Uterus (tissue), 4 donors: Measurements from ENCODE around the gene CHGA. TPM values are rescaled to one million over a fixed set of nuclear protein-coding genes. Genes with fewer than 3 reads are reported as not detected.

Source experiments
- DNase-seq, 2 donors: peaks; one replicate each; pipeline ENCODE4 v3.0.0-alpha.2; 2019 to 2020
- H3K27ac ChIP-seq, 2 donors: fragments of 200-600 bp; sonication (generic); 1 replicate in 1 of 2; 2 replicates in 1 of 2; pipeline ENCODE4 v1.5.1; 2016 to 2018
- H3K27me3 ChIP-seq, 2 donors: fragments of 200-600 bp; sonication (generic); one replicate each; pipeline ENCODE4 v1.5.1; 2018 to 2019; ENCODE audit warnings: control low read depth in 1 of 2
- H3K36me3 ChIP-seq, 2 donors: fragments of 200-600 bp; sonication (generic); one replicate each; pipeline ENCODE4 v1.5.1; 2019; ENCODE audit warnings: control low read depth in 1 of 2
- H3K4me1 ChIP-seq, 2 donors: fragments of 200-600 bp; sonication (generic); one replicate each; pipeline ENCODE4 v1.5.1; 2018 to 2019; ENCODE audit warnings: control low read depth in 1 of 2
- H3K4me3 ChIP-seq, 2 donors: fragments of 200-600 bp; sonication (generic); 1 replicate in 1 of 2; 2 replicates in 1 of 2; pipeline ENCODE4 v1.5.1; 2018 to 2019; ENCODE audit warnings: mild to moderate bottlenecking in 1 of 2
- H3K9me3 ChIP-seq, 2 donors: fragments of 200-600 bp; sonication (generic); one replicate each; pipeline ENCODE4 v1.5.1; 2019; ENCODE audit warnings: control low read depth in 1 of 2
- POLR2A ChIP-seq, 2 donors: fragments of 450-650 bp; IDR thresholded peaks; one replicate each; pipeline ENCODE4 v1.6.1; 2016; ENCODE audit warnings: antibody characterized with exemption in 2 of 2, mild to moderate bottlenecking in 1 of 2, moderate library complexity in 1 of 2
- intact Hi-C: fragments of 100-400 bp; cut with DNase I; formaldehyde crosslinking; loops from one replicate; pipeline ENCODE4 v1.15.1; 2023; ENCODE audit warnings: low total_unique reads
- total RNA-seq, 4 donors: library from RNA; depleted of rRNA in 3 of 4; stranded (reverse); fragments of >200 nt in 3 of 4; gene quantifications; one replicate each; pipeline versions ENCODE4 v1.1.0 to v1.2.4, GENCODE V29; 2014 to 2023
- TF ChIP-seq, protein P1 (sequence below), 4 experiments: fragments of 200-600 bp in 2 of 4; fragments of 450-650 bp in 2 of 4; sonication (generic) in 2 of 4; IDR thresholded peaks; one replicate each; pipeline ENCODE4 v1.5.1; 2016 to 2019; ENCODE audit warnings: antibody characterized with exemption in 4 of 4, mild to moderate bottlenecking in 2 of 4, moderate library complexity in 1 of 4
- donor health status: DM: yes; HTN: yes; CAD: no.

The CHGA gene
- total RNA-seq, 4 donors from 2014 or later, result 1.0 TPM; not detected in 3

DNA sequence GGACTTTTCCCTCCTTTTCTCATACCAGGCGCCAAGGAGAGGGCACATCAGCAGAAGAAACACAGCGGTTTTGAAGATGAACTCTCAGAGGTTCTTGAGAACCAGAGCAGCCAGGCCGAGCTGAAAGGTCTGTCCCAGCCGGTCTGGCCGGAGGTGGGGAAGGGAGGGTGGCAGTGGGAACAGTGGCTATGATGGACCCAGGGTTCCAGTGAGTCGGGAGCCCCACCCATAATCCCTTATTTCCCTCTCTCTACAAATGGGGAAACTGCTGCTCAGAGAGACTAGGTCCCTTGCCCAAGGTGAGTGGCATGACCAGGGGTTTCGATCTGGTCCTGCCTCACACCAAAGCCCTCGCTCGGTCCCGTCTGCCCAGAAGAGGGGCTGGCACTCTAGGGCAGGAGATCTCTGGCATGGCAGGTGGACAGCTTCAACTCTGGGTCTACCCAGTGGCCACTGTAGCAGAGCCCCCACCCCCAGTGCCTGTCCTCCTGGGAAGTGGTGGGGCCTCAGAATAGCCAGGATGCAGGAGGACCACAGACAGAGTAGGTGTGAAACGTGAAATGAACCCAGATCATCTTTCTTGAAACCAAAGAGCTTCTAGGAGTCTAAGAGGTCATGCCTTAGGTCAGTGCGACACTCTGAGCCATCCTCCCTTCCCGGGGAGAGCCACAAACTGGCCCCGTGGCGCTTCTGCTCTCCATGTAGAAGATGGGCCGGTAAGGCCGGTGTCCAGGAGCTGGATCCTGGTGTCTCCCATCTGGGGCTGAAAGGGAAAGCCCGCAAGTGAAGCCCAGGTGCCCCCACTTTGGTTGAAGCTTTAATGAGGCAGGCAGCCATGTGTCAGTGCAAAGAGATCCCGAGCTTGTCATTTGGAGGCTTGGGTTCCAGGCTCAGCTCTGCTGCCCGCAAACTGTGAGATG, 7.0 kb downstream of the CHGA start:
- Histone ChIP-seq H3K27ac (no peak overlapping the region), H3K36me3 (no peaks in the 10 kb centered on the region), H3K4me3 (no peak overlapping the region), H3K4me1 (no peaks in the 10 kb centered on the region), H3K27me3 (no peaks in the 10 kb centered on the region), H3K9me3 (no peaks in the 10 kb centered on the region)
- TF ChIP-seq POLR2A (IDR thresholded peaks at IDR 0.05), result no peak
- TF ChIP-seq, protein P1, sequence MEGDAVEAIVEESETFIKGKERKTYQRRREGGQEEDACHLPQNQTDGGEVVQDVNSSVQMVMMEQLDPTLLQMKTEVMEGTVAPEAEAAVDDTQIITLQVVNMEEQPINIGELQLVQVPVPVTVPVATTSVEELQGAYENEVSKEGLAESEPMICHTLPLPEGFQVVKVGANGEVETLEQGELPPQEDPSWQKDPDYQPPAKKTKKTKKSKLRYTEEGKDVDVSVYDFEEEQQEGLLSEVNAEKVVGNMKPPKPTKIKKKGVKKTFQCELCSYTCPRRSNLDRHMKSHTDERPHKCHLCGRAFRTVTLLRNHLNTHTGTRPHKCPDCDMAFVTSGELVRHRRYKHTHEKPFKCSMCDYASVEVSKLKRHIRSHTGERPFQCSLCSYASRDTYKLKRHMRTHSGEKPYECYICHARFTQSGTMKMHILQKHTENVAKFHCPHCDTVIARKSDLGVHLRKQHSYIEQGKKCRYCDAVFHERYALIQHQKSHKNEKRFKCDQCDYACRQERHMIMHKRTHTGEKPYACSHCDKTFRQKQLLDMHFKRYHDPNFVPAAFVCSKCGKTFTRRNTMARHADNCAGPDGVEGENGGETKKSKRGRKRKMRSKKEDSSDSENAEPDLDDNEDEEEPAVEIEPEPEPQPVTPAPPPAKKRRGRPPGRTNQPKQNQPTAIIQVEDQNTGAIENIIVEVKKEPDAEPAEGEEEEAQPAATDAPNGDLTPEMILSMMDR (IDR thresholded peaks at IDR 0.05), result no peak
- no peak for DNase-seq
- intact Hi-C loops, result no loop called here

DNA sequence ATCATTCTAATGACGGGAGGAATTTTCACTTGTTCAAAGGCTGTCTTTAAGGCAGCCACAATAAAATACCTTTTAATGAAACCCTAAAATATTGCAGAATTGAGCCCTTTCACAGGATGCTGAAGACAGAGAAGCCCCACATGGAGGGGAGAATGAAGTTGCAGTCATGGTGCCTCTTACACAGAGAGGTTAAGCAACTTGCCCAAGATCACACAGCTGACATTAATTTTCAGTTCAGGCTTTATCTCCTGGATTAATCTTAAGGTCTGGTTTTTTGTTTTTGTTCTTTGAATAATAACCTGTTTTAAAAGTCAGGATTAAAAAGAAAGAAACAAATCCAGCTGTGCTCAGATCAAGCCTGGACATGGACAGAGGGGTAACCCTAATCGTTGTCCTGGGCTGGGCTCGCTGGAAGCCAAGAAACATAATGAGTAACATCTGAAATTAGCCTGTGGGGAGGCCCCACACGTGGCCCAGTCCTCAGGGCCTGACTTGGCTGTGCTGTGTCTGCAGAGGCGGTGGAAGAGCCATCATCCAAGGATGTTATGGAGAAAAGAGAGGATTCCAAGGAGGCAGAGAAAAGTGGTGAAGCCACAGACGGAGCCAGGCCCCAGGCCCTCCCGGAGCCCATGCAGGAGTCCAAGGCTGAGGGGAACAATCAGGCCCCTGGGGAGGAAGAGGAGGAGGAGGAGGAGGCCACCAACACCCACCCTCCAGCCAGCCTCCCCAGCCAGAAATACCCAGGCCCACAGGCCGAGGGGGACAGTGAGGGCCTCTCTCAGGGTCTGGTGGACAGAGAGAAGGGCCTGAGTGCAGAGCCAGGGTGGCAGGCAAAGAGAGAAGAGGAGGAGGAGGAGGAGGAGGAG, 8.0 kb downstream of the CHGA start:
- Histone ChIP-seq H3K36me3 (no peaks in the 10 kb centered on the region), H3K27me3 (no peaks in the 10 kb centered on the region), H3K4me1 (no peaks in the 10 kb centered on the region), H3K9me3 (no peaks in the 10 kb centered on the region), H3K27ac (no peak overlapping the region), H3K4me3 (no peak overlapping the region)
- DNase-seq, result no peak
- intact Hi-C loops, result no loop called here
- TF ChIP-seq, protein P1 (IDR thresholded peaks at IDR 0.05), result no peak
- TF ChIP-seq POLR2A (IDR thresholded peaks at IDR 0.05), result no peak

DNA sequence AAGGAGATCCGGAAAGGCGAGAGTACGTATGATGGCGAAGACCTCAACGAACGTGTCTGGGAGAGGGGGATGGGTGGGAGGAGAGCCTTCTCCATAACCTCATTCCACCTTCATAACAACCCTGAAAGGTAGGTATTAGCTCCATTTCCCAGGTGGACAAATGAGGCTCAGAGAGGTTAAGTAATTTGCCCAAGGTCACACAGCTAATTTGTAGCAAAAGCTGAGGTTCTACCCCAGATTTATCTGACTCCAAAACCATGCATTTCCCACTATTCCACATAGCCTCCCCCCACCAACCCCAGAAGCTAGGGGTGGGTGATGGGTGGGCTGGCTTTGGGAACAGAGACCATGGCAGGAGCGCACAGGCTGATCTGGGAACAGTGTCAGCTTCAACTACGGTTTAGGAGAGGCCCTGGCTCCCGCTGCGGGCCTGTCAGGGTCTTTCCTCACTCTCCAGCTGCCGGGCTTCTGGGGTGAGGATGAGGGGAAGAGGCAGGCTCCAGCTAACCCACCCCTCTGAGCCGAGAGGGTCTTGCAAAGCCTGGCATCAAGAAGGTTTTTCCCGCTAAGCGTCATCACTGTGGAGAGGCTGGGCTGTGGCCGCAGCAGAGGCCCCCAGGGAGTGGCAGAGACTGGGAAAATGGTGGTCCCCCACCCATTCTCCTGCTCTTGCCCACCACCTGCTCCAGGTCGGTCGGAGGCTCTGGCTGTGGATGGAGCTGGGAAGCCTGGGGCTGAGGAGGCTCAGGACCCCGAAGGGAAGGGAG, 8.9 kb downstream of the CHGA start:
- no peak for TF ChIP-seq POLR2A (IDR thresholded peaks at IDR 0.05)
- TF ChIP-seq, protein P1 (IDR thresholded peaks at IDR 0.05), result no peak
- intact Hi-C loops, result no loop called here
- Histone ChIP-seq H3K36me3 (no peaks in the 10 kb centered on the region), H3K4me3 (no peak overlapping the region), H3K9me3 (no peaks in the 10 kb centered on the region), H3K27ac (no peak overlapping the region), H3K4me1 (no peaks in the 10 kb centered on the region), H3K27me3 (no peaks in the 10 kb centered on the region)
- DNase-seq, result no peak

DNA sequence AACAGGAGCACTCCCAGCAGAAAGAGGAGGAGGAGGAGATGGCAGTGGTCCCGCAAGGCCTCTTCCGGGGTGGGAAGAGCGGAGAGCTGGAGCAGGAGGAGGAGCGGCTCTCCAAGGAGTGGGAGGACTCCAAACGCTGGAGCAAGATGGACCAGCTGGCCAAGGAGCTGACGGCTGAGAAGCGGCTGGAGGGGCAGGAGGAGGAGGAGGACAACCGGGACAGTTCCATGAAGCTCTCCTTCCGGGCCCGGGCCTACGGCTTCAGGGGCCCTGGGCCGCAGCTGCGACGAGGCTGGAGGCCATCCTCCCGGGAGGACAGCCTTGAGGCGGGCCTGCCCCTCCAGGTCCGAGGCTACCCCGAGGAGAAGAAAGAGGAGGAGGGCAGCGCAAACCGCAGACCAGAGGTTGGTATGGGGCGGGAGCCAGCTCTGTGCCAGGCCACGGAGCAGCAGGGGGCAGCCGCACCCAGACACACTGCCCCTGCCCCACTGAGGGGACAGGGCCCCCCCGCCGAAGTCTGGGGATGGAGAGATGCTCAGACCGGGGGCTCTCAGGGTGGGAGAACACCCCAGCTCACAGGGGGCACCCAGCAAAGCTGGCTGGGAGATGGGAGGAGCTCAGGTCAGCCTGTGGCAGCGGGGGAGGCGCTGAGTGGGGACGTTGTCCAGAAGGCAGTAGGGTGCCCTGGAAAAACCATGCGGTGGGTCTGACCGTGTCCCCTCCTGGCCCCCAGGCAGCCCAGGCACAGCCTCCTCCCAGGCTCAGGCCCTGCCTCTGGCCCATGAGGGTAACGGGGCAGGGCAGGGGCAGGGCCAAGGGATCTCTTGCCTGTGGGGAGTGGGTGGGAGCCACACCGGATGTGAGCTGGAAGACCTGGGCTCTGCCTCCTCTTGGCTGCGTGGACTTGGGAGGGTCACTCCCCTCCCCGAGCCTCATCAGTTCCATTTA, 9.8 kb downstream of the CHGA start:
- no peak for DNase-seq
- Histone ChIP-seq H3K27ac (no peak overlapping the region), H3K4me1 (no peaks in the 10 kb centered on the region), H3K36me3 (no peaks in the 10 kb centered on the region), H3K9me3 (no peaks in the 10 kb centered on the region), H3K4me3 (no peak overlapping the region), H3K27me3 (no peaks in the 10 kb centered on the region)
- TF ChIP-seq, protein P1 (IDR thresholded peaks at IDR 0.05), result no peak
- TF ChIP-seq POLR2A (IDR thresholded peaks at IDR 0.05), result no peak
- intact Hi-C loops, result no loop called here
